Measurements from ENCODE around the gene SH3TC2.

The SH3TC2 gene

DNA sequence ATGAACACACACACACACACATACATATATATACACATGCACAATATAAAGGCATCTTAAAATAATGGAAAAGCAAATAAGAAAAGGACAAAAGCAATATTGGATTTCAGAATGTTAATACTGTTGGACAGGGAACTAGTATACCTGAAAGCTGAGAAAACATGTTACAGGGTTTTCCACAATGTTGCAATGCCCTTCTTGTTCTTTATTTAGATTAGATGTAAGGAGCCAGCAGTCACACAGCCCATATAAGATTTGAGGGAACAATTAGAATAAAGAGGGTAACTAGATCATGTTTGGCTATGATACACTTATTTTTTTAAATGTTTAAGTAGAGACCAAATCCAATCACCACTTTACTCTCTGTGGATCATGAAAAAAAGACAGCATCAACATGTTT is 61.7 kb downstream of the SH3TC2 start:
- in situ Hi-C loops (cut with HindIII; ENCODE audit: low pct_unique_long_range_greater_than_20kb, low sequenced_read_pairs): no loop called here
- no peak for TF ChIP-seq JUND (IDR thresholded peaks at IDR 0.05; ENCODE audit: low read depth)
- DNase-seq (ENCODE audit: low read depth in 1 of 2, low spot score in 1 of 2): no peak

DNA sequence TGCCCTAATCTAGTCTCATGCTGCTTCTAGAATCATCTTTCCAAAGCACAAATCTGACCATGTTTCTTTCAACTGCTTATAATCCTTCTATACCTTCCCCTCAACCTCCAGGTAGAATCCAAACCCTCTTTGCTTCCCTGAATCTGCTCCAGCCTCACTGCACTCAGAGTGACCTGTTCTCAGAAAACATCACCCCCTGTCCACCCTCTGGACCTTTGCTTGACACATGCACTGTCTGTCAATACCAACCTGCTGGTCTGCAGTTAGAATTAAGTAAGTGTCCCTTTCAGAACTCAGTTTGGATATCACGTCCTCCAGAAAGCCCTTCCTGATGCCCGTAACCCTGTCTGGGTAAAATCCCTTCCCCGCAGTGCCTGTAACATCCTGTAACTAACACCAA is 63.1 kb downstream of the SH3TC2 start:
- in situ Hi-C loops (cut with HindIII; ENCODE audit: low pct_unique_long_range_greater_than_20kb, low sequenced_read_pairs): no loop called here
- TF ChIP-seq JUND (IDR thresholded peaks at IDR 0.05; ENCODE audit: low read depth): no peak
- no peak for DNase-seq (ENCODE audit: low read depth in 1 of 2, low spot score in 1 of 2)

GRCh38 chr5:148998174-148998797 is 64.6 kb downstream of the SH3TC2 start:
- in situ Hi-C loops (cut with HindIII; ENCODE audit: low pct_unique_long_range_greater_than_20kb, low sequenced_read_pairs): no loop called here
- no peak for TF ChIP-seq JUND (IDR thresholded peaks at IDR 0.05; ENCODE audit: low read depth)
- DNase-seq (ENCODE audit: low read depth in 1 of 2, low spot score in 1 of 2): peak in 1 of 2 experiments; percentile 81

DNA sequence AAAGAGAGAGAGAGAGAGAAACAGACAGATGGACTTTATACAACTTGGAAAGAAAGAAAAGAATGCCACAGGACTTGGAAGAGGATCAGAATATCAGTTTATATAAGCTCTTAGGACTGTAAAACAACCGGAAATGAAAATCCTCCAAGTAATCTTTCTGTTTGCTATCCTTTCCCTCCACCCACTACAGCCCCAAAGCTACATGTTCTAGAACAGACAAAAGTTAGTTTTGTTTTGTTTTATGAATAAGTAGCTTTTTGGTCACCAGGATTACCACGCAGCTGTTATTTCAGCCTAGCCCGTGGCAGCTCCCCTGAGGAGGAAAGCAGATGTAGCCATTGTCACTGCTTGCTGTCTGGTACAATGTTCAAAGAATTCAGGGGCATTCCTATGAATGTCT is 66.6 kb downstream of the SH3TC2 start:
- TF ChIP-seq JUND (IDR thresholded peaks at IDR 0.05; ENCODE audit: low read depth): no peak
- no peak for DNase-seq (ENCODE audit: low read depth in 1 of 2, low spot score in 1 of 2)
- in situ Hi-C loops (cut with HindIII; ENCODE audit: low pct_unique_long_range_greater_than_20kb, low sequenced_read_pairs): no loop called here

DNA sequence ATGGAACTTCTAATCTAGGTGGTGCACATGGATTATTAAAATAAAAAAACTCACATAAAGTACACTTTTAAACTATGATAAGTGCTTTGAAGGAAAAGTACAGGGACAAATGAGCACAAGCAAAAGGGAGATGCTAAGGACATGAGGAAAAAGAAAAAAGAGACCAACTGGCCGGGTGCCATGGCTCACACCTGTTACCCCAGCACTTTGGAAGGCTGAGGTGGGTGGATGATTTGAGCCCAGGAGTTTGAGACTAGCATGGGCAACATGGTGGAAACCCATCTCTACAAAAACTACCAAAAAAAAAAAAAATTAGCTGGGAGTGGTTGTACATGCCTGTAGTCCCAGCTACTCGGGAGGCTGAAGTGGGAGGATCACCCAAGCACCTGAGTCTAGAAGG is 67.1 kb downstream of the SH3TC2 start:
- in situ Hi-C loops (cut with HindIII; ENCODE audit: low pct_unique_long_range_greater_than_20kb, low sequenced_read_pairs): no loop called here
- no peak for DNase-seq (ENCODE audit: low read depth in 1 of 2, low spot score in 1 of 2)
- TF ChIP-seq JUND (IDR thresholded peaks at IDR 0.05; ENCODE audit: low read depth): no peak

GRCh38 chr5:148993283-148993936 is 69.5 kb downstream of the SH3TC2 start:
- in situ Hi-C loops (cut with HindIII; ENCODE audit: low pct_unique_long_range_greater_than_20kb, low sequenced_read_pairs): no loop called here
- DNase-seq (ENCODE audit: low read depth in 1 of 2, low spot score in 1 of 2): no peak
- no peak for TF ChIP-seq JUND (IDR thresholded peaks at IDR 0.05; ENCODE audit: low read depth)

- no peak for TF ChIP-seq JUND (IDR thresholded peaks at IDR 0.05; ENCODE audit: low read depth)
- DNase-seq (ENCODE audit: low read depth in 1 of 2, low spot score in 1 of 2): no peak
- in situ Hi-C loops (cut with HindIII; ENCODE audit: low pct_unique_long_range_greater_than_20kb, low sequenced_read_pairs): no loop called here
Observed at GRCh38 chr5:148992265-148992664, 70.6 kb downstream of the SH3TC2 start.

DNA sequence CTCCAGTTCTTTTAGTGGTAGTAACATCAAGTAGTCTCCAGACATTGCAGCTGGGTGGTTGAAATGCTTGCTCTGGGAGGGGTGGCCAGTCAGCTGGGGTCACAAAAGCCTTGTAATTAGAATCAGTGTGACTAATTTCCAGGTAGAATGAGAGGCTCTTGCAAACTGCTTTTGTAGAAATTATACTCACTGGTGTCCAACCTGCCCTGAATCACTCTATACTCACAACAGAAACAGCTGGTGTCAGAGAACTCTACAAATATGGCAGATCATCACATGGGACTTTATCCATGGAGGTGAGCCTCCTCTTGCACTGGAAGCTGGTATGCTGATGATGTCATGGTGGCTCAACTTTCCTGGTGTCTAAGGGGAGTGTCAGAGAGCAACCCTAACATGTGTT is 71.3 kb downstream of the SH3TC2 start:
- TF ChIP-seq JUND (IDR thresholded peaks at IDR 0.05; ENCODE audit: low read depth): no peak
- in situ Hi-C loops (cut with HindIII; ENCODE audit: low pct_unique_long_range_greater_than_20kb, low sequenced_read_pairs): no loop called here
- DNase-seq (ENCODE audit: low read depth in 1 of 2, low spot score in 1 of 2): no peak

DNA sequence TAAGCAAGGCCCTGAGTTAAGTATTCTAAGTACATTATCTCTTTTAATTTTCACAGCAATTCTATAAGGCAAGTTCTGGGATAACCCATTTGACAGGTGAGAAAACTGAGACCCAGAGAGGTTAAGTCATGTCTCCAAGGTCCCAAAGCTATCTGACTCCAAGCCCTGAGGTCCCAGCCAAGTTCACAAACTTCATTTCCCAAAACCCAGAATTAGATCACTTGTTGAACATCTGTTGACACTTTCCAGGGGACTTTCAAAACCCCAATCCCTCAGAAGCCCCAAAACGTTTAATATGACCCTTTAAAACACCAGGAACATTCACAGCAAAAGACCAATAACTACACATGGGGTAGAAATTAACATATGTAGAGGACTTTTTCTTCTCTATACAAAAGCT is 72.0 kb downstream of the SH3TC2 start:
- in situ Hi-C loops (cut with HindIII; ENCODE audit: low pct_unique_long_range_greater_than_20kb, low sequenced_read_pairs): no loop called here

DNA sequence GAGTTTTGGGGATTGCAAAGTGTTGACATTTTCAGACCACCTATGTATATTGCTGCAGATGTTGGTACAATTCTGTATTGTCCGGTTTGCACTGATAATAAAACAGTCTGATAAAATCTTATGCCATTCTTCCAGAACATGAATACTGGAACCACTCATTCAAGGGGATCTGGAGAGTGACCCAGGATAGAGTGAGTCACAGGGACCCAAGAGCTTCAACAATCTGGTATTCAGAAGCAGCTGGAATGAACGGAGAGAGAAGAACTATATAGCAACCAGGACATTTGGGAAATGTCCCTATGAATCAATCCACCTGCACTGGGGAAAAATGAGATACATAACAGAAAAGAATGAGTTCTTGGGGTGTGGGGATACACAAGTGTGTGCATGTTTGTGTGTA is 73.3 kb downstream of the SH3TC2 start:
- in situ Hi-C loops (cut with HindIII; ENCODE audit: low pct_unique_long_range_greater_than_20kb, low sequenced_read_pairs): no loop called here
- no peak for TF ChIP-seq JUND (IDR thresholded peaks at IDR 0.05; ENCODE audit: low read depth)

More for the DNA sequence above, 72.0 kb downstream of the SH3TC2 start:
- DNase-seq (ENCODE audit: low read depth in 1 of 2, low spot score in 1 of 2): no peak
- TF ChIP-seq JUND (IDR thresholded peaks at IDR 0.05; ENCODE audit: low read depth): no peak

DNA sequence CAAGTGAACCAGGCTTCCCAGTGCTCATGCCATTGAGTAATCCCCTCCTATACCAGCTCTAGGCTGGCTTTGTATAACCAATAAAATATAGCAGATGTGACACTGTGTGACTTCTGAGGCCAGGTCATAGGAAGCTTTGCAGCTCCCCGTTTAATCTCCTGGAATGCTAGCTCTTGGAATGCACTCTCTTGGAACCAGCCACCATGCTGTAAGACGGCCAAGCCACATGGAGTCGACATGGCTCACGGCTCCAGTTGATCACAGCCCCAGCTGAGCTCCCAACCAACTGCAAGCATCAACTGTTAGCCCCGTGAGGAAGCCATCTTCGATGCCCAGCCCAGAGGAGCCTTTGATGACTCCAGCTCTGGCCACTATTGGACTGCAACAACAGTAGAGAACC is 74.5 kb downstream of the SH3TC2 start:
- no peak for DNase-seq (ENCODE audit: low read depth in 1 of 2, low spot score in 1 of 2)
- in situ Hi-C loops (cut with HindIII; ENCODE audit: low pct_unique_long_range_greater_than_20kb, low sequenced_read_pairs): no loop called here
- TF ChIP-seq JUND (IDR thresholded peaks at IDR 0.05; ENCODE audit: low read depth): no peak

More for the DNA sequence above, 73.3 kb downstream of the SH3TC2 start:
- no peak for DNase-seq (ENCODE audit: low read depth in 1 of 2, low spot score in 1 of 2)

- in situ Hi-C loops (cut with HindIII; ENCODE audit: low pct_unique_long_range_greater_than_20kb, low sequenced_read_pairs): no loop called here
- TF ChIP-seq JUND (IDR thresholded peaks at IDR 0.05; ENCODE audit: low read depth): no peak
- DNase-seq (ENCODE audit: low read depth in 1 of 2, low spot score in 1 of 2): no peak
Observed at GRCh38 chr5:148986636-148987035, 76.2 kb downstream of the SH3TC2 start.

- no peak for TF ChIP-seq JUND (IDR thresholded peaks at IDR 0.05; ENCODE audit: low read depth)
- DNase-seq (ENCODE audit: low read depth in 1 of 2, low spot score in 1 of 2): no peak
- in situ Hi-C loops (cut with HindIII; ENCODE audit: low pct_unique_long_range_greater_than_20kb, low sequenced_read_pairs): no loop called here
Observed at GRCh38 chr5:148984345-148984744, 78.5 kb downstream of the SH3TC2 start.

DNA sequence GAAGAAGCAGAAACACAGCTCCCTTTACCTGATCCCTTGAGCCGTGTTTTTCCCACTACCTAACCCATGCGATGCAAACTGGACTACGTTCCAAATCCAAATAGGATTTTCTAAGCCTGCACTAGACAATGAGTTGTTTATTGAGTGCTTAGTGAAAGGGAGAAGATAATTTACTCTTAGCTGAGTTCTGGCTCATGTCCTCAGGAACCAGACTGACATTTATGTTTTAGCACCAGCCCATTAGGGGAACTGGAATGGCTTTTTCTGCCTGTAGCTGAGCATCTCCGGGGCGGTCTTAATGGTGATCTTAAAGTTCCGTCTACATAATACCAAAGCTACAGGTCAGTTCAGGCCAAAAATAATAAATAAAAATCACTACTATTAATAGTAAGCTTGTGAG is 81.5 kb downstream of the SH3TC2 start:
- in situ Hi-C loops (cut with HindIII; ENCODE audit: low pct_unique_long_range_greater_than_20kb, low sequenced_read_pairs): no loop called here
- no peak for DNase-seq (ENCODE audit: low read depth in 1 of 2, low spot score in 1 of 2)
- no peak for TF ChIP-seq JUND (IDR thresholded peaks at IDR 0.05; ENCODE audit: low read depth)

Data from T47D (cell line).